ENCODE measurements around the gene ADA. TPM values are rescaled to one million over a fixed set of nuclear protein-coding genes. Genes with fewer than 3 reads are reported as not detected.

The ADA gene
- total RNA-seq, 1 donor, result 14.4 TPM

- Histone ChIP-seq H3K4me3 (ENCODE audit: low read length) (no peak overlapping the region), H3K27me3 (ENCODE audit: insufficient read depth, low read length) (no peaks in the 10 kb centered on the region), H3K4me1 (ENCODE audit: insufficient read depth, low read length) (peaks cover 43% of the 10 kb centered on the region), H3K9me3 (ENCODE audit: low read depth, low read length) (no peaks in the 10 kb centered on the region)
Measured at GRCh38 chr20:44613575-44613974, 37.9 kb downstream of the ADA start.

- Histone ChIP-seq H3K4me1 (ENCODE audit: insufficient read depth, low read length) (peaks cover 38% of the 10 kb centered on the region), H3K27me3 (ENCODE audit: insufficient read depth, low read length) (no peaks in the 10 kb centered on the region), H3K4me3 (ENCODE audit: low read length) (no peak overlapping the region), H3K9me3 (ENCODE audit: low read depth, low read length) (no peaks in the 10 kb centered on the region)
Measured at GRCh38 chr20:44610313-44610962, 41.1 kb downstream of the ADA start.

GRCh38 chr20:44609516-44610312 lies 41.8 kb downstream of the ADA start:
- Histone ChIP-seq H3K4me3 (ENCODE audit: low read length) (no peak overlapping the region), H3K9me3 (ENCODE audit: low read depth, low read length) (no peaks in the 10 kb centered on the region), H3K27me3 (ENCODE audit: insufficient read depth, low read length) (no peaks in the 10 kb centered on the region), H3K4me1 (ENCODE audit: insufficient read depth, low read length) (peaks cover 31% of the 10 kb centered on the region)

- H3K27me3 ChIP-seq (ENCODE audit: insufficient read depth, low read length), result no peaks in the 10 kb centered on the region
- H3K4me1 ChIP-seq (ENCODE audit: insufficient read depth, low read length), result peaks cover 33% of the 10 kb centered on the region
- no peak overlapping the region for H3K4me3 ChIP-seq (ENCODE audit: low read length)
- no peaks in the 10 kb centered on the region for H3K9me3 ChIP-seq (ENCODE audit: low read depth, low read length)
Measured at GRCh38 chr20:44609006-44609515, 42.4 kb downstream of the ADA start.

GRCh38 chr20:44606725-44607441 lies 44.6 kb downstream of the ADA start:
- no peaks in the 10 kb centered on the region for H3K9me3 ChIP-seq (ENCODE audit: low read depth, low read length)
- H3K27me3 ChIP-seq (ENCODE audit: insufficient read depth, low read length), result no peaks in the 10 kb centered on the region
- no peak overlapping the region for H3K4me3 ChIP-seq (ENCODE audit: low read length)
- H3K4me1 ChIP-seq (ENCODE audit: insufficient read depth, low read length), result peaks cover 38% of the 10 kb centered on the region

- Histone ChIP-seq H3K27me3 (ENCODE audit: insufficient read depth, low read length) (no peaks in the 10 kb centered on the region), H3K4me3 (ENCODE audit: low read length) (no peak overlapping the region), H3K4me1 (ENCODE audit: insufficient read depth, low read length) (peaks cover 47% of the 10 kb centered on the region), H3K9me3 (ENCODE audit: low read depth, low read length) (no peaks in the 10 kb centered on the region)
Measured at GRCh38 chr20:44603327-44603726, 48.2 kb downstream of the ADA start.

GRCh38 chr20:44601801-44602204 lies 49.7 kb downstream of the ADA start:
- Histone ChIP-seq H3K9me3 (ENCODE audit: low read depth, low read length) (no peaks in the 10 kb centered on the region), H3K4me1 (ENCODE audit: insufficient read depth, low read length) (peaks cover 62% of the 10 kb centered on the region), H3K4me3 (ENCODE audit: low read length) (no peak overlapping the region), H3K27me3 (ENCODE audit: insufficient read depth, low read length) (no peaks in the 10 kb centered on the region)

GRCh38 chr20:44601236-44601671 lies 50.2 kb downstream of the ADA start:
- H3K27me3 ChIP-seq (ENCODE audit: insufficient read depth, low read length), result no peaks in the 10 kb centered on the region
- no peak overlapping the region for H3K4me3 ChIP-seq (ENCODE audit: low read length)
- H3K9me3 ChIP-seq (ENCODE audit: low read depth, low read length), result no peaks in the 10 kb centered on the region
- peaks cover 67% of the 10 kb centered on the region for H3K4me1 ChIP-seq (ENCODE audit: insufficient read depth, low read length)

GRCh38 chr20:44600758-44601201 lies 50.7 kb downstream of the ADA start:
- Histone ChIP-seq H3K27me3 (ENCODE audit: insufficient read depth, low read length) (no peaks in the 10 kb centered on the region), H3K9me3 (ENCODE audit: low read depth, low read length) (no peaks in the 10 kb centered on the region), H3K4me1 (ENCODE audit: insufficient read depth, low read length) (peaks cover 67% of the 10 kb centered on the region), H3K4me3 (ENCODE audit: low read length) (no peak overlapping the region)

GRCh38 chr20:44600301-44600700 lies 51.2 kb downstream of the ADA start:
- Histone ChIP-seq H3K4me3 (ENCODE audit: low read length) (no peak overlapping the region), H3K27me3 (ENCODE audit: insufficient read depth, low read length) (no peaks in the 10 kb centered on the region), H3K9me3 (ENCODE audit: low read depth, low read length) (no peaks in the 10 kb centered on the region), H3K4me1 (ENCODE audit: insufficient read depth, low read length) (peaks cover 67% of the 10 kb centered on the region)

GRCh38 chr20:44599715-44600114 lies 51.8 kb downstream of the ADA start:
- Histone ChIP-seq H3K9me3 (ENCODE audit: low read depth, low read length) (no peaks in the 10 kb centered on the region), H3K4me1 (ENCODE audit: insufficient read depth, low read length) (peaks cover 71% of the 10 kb centered on the region), H3K4me3 (ENCODE audit: low read length) (no peak overlapping the region), H3K27me3 (ENCODE audit: insufficient read depth, low read length) (no peaks in the 10 kb centered on the region)

GRCh38 chr20:44598423-44599305 lies 52.8 kb downstream of the ADA start:
- Histone ChIP-seq H3K4me1 (ENCODE audit: insufficient read depth, low read length) (peaks cover 74% of the 10 kb centered on the region), H3K9me3 (ENCODE audit: low read depth, low read length) (no peaks in the 10 kb centered on the region), H3K4me3 (ENCODE audit: low read length) (no peak overlapping the region), H3K27me3 (ENCODE audit: insufficient read depth, low read length) (no peaks in the 10 kb centered on the region)

- Histone ChIP-seq H3K4me3 (ENCODE audit: low read length) (no peak overlapping the region), H3K4me1 (ENCODE audit: insufficient read depth, low read length) (peaks cover 76% of the 10 kb centered on the region), H3K27me3 (ENCODE audit: insufficient read depth, low read length) (no peaks in the 10 kb centered on the region), H3K9me3 (ENCODE audit: low read depth, low read length) (no peaks in the 10 kb centered on the region)
Measured at GRCh38 chr20:44597930-44598329, 53.6 kb downstream of the ADA start.

GRCh38 chr20:44597516-44597915 lies 54.0 kb downstream of the ADA start:
- Histone ChIP-seq H3K4me3 (ENCODE audit: low read length) (no peak overlapping the region), H3K4me1 (ENCODE audit: insufficient read depth, low read length) (peaks cover 76% of the 10 kb centered on the region), H3K9me3 (ENCODE audit: low read depth, low read length) (no peaks in the 10 kb centered on the region), H3K27me3 (ENCODE audit: insufficient read depth, low read length) (no peaks in the 10 kb centered on the region)
